A172 (cell line): ENCODE data around the gene CLTC. TPM values are rescaled to one million over a fixed set of nuclear protein-coding genes. Genes with fewer than 3 reads are reported as not detected.
A peak's percentile ranks its signal among the peaks of the same experiment; 100 is the strongest.

ENCODE experiments used
- DNase-seq: peaks from one replicate; pipeline ENCODE4 v3.0.0-alpha.2; 2015; ENCODE audit warnings: low spot score
- total RNA-seq: library from RNA; depleted of rRNA; stranded (reverse); fragments of >200 nt; shearing (Covaris generic); gene quantifications from 2 replicates; pipeline ENCODE4 v1.2.3, GENCODE V29; 2014

The CLTC gene
- total RNA-seq, 1 experiment from 2014 or later, result 373 TPM

GRCh38 chr17:59680314-59680713 lies 60.6 kb downstream of the CLTC start:
- DNase-seq, result no peak

GRCh38 chr17:59683283-59683682 lies 63.6 kb downstream of the CLTC start:
- DNase-seq, result no peak

- DNase-seq, result no peak
Measured at GRCh38 chr17:59684967-59685366, 65.3 kb downstream of the CLTC start.

GRCh38 chr17:59688008-59688407 lies 68.3 kb downstream of the CLTC start:
- DNase-seq, result no peak

GRCh38 chr17:59688496-59688895 lies 68.8 kb downstream of the CLTC start:
- no peak for DNase-seq

GRCh38 chr17:59693582-59693981 lies 73.9 kb downstream of the CLTC start:
- no peak for DNase-seq

- no peak for DNase-seq
Measured at GRCh38 chr17:59694344-59694743, 74.6 kb downstream of the CLTC start.

- DNase-seq, result no peak
Measured at GRCh38 chr17:59695945-59696681, 76.4 kb downstream of the CLTC start.

GRCh38 chr17:59696682-59697277 lies 77.1 kb downstream of the CLTC start:
- no peak for DNase-seq

- no peak for DNase-seq
Measured at GRCh38 chr17:59698143-59698542, 78.4 kb downstream of the CLTC start.

GRCh38 chr17:59699218-59699617 lies 79.5 kb downstream of the CLTC start:
- DNase-seq, result no peak

GRCh38 chr17:59699786-59700185 lies 80.1 kb downstream of the CLTC start:
- no peak for DNase-seq

- DNase-seq, result no peak
Measured at GRCh38 chr17:59702304-59702703, 82.6 kb downstream of the CLTC start.

- DNase-seq, result peak; percentile 100
Measured at GRCh38 chr17:59707149-59707970, 87.7 kb downstream of the CLTC start, which contains the start of the genes PTRH2 and VMP1. Gene PTRH2, minus strand, starts transcription at chr17:59707430. Its CDS starts 9,452 bp downstream, at chr17:59697978. Gene VMP1, plus strand, starts transcription at chr17:59707654. Its CDS starts 23,793 bp downstream, at chr17:59731447.

GRCh38 chr17:59707971-59708430 lies 88.3 kb downstream of the CLTC start:
- DNase-seq, result no peak

- no peak for DNase-seq
Measured at GRCh38 chr17:59711936-59712335, 92.2 kb downstream of the CLTC start.

GRCh38 chr17:59712862-59713261 lies 93.2 kb downstream of the CLTC start:
- DNase-seq, result no peak

GRCh38 chr17:59714255-59714654 lies 94.6 kb downstream of the CLTC start:
- no peak for DNase-seq

- DNase-seq, result no peak
Measured at GRCh38 chr17:59716427-59716826, 96.7 kb downstream of the CLTC start.

GRCh38 chr17:59719526-59719925 lies 99.8 kb downstream of the CLTC start:
- no peak for DNase-seq

- DNase-seq, result no peak
Measured at GRCh38 chr17:59722623-59723022, 102.9 kb downstream of the CLTC start.

- DNase-seq, result no peak
Measured at GRCh38 chr17:59723041-59723440, 103.3 kb downstream of the CLTC start.
